ENCODE measurements around the gene RAB26.

DNA sequence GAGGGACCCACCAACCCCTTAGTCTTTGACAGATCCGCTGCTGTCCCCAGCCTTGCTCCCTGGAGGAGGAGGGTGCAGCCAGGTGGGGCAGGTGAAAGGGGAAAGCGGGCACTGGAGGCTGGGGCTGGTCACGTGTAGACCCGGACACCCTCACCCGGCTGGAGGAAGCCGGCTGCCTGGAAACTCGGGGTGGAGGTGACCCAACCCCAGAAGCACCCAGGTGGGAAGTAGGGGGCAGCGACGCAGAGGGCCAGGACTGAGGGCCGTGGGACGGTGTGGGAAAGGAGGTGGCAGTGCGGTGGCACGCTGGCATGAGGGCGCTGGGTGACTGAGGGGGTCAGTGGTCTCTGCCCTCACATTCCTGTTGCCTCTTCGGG, 9.8 kb downstream of the RAB26 start:
- TF ChIP-seq CTCF (IDR thresholded peaks at IDR 0.05; ENCODE audit: extremely low read depth in 1 of 2, insufficient read depth in 1 of 2, low read depth in 1 of 2, low read length in 2 of 2) (no peak), POLR2A (IDR thresholded peaks at IDR 0.05; ENCODE audit: low read depth, low read length) (no peak), EZH2 (IDR thresholded peaks at IDR 0.05; ENCODE audit: borderline replicate concordance, low read depth, low read length, severe bottlenecking) (no peak)
